GM23338 (cell line): Measurements from ENCODE around the gene SELENBP1.

Experiments
- EZH2 ChIP-seq: fragments of 200-600 bp; sonication (generic); IDR thresholded peaks from one replicate; pipeline ENCODE4 v1.8.0; 2017; ENCODE audit warnings: antibody characterized with exemption, mild to moderate bottlenecking, low read depth; ENCODE audit not compliant: unreplicated experiment
- EZH2phosphoT487 ChIP-seq: fragments of 200-600 bp; sonication (generic); IDR thresholded peaks from one replicate; pipeline ENCODE4 v1.8.1; 2018; ENCODE audit warnings: antibody characterized with exemption; ENCODE audit not compliant: unreplicated experiment
- JUNB ChIP-seq: IDR thresholded peaks from one replicate; pipeline ENCODE4 v1.6.1; 2016; ENCODE audit warnings: antibody characterized with exemption; ENCODE audit not compliant: unreplicated experiment
- NANOG ChIP-seq: IDR thresholded peaks from 2 replicates; pipeline ENCODE4 v1.6.1; 2016; ENCODE audit warnings: antibody characterized with exemption, borderline replicate concordance
- TF ChIP-seq, protein P1 (sequence below), 2 experiments: fragments of 200-600 bp in 1 of 2; sonication (generic) in 1 of 2; conservative IDR thresholded peaks; 2 replicates each; pipeline versions ENCODE4 v1.5.1 to v1.6.1; 2016 to 2017; ENCODE audit warnings: antibody characterized with exemption in 2 of 2, low read depth in 2 of 2, mild to moderate bottlenecking in 2 of 2, moderate library complexity in 1 of 2

DNA sequence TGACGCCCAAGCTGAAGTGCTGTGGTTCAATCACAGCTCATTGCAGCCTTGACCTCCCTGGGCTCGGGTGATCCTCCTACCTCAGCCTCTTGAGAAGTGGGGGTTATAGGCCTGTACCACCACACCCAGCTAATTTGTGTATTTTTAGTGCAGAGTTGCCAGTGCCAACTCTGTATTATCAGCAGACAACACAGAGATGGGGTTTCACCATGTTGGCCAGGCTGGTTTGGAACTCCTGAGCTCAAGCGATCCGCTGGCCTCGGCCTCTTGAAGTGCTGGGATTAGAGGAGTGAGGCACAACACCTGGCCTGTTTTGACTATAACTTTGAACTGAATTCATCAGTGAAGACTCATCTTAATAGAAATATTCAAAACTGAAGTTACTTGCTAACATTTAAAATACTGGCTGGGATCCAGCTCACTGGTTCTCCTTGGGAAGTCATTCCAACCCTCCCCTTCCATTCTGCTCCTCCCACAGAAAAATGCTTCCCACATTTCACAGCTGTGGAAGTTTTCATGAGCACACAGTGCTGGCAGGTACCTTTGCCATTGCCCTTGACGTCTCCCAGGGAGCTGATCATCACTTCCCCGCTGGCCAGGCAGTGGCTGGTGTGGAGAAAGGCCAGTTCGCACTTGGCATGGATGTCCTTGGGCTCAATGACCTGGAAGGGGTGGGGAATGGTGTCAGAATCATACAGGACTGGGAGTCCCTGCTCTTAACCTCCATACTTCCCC lies 4.7 kb downstream of the SELENBP1 start:
- TF ChIP-seq, protein P1, sequence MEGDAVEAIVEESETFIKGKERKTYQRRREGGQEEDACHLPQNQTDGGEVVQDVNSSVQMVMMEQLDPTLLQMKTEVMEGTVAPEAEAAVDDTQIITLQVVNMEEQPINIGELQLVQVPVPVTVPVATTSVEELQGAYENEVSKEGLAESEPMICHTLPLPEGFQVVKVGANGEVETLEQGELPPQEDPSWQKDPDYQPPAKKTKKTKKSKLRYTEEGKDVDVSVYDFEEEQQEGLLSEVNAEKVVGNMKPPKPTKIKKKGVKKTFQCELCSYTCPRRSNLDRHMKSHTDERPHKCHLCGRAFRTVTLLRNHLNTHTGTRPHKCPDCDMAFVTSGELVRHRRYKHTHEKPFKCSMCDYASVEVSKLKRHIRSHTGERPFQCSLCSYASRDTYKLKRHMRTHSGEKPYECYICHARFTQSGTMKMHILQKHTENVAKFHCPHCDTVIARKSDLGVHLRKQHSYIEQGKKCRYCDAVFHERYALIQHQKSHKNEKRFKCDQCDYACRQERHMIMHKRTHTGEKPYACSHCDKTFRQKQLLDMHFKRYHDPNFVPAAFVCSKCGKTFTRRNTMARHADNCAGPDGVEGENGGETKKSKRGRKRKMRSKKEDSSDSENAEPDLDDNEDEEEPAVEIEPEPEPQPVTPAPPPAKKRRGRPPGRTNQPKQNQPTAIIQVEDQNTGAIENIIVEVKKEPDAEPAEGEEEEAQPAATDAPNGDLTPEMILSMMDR (conservative IDR thresholded peaks at IDR 0.05; ENCODE audit: low read depth in 2 of 2), result no peak
- TF ChIP-seq EZH2phosphoT487 (no peak), JUNB (no peak), NANOG (no peak), EZH2 (no peak)
